Measurements from ENCODE around the gene SMIM35. TPM values are rescaled to one million over a fixed set of nuclear protein-coding genes. Genes with fewer than 3 reads are reported as not detected.

SMIM35 gene
- total RNA-seq, 1 experiment from 2014 or later: not detected

DNA sequence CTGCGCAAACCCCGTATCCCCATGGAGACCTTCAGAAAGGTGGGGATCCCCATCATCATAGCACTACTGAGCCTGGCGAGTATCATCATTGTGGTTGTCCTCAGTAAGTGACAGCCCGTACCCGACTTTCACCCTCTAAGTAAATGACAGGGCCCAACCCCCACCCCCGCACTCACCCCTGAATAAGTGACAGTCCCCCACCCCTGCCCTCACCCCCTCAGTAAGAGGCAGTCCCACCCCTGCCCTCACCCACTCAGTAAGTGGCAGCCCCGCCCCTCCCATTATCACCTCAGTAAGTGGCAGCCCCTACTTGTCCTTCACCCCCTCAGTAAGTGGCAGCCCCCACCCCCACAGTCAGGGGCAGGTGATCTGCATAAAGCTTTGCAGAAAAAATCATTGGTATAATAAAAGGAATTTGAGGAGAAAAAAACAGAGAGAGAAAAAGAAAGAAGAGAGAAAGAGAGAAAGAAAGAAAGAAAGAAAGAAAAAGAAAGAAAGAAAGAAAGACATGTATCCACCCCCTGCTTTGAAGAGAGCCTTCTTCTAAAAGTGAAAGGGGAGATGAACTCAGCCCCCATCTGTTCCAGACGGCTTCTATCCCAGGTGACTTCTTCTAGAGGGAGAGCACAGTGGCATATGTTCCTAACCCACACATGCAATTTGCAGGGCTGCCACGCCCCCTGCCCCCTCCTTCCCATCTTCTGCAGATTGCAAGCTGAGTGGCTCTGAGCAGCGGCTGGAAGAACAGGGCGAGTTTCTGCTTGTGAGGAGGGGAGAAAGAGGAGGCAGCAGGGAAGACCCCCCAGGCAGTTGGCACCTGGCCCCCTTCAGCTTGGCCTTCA lies 12.5 kb upstream of the SMIM35 start:
- no peaks in the 10 kb centered on the region for H3K4me1 ChIP-seq (ENCODE audit: insufficient read depth, low read length)
- H3K4me2 ChIP-seq (ENCODE audit: low read length): no peak overlapping the region
- H2AFZ ChIP-seq (ENCODE audit: low read length): no peak overlapping the region
- no peaks in the 10 kb centered on the region for H4K20me1 ChIP-seq (ENCODE audit: low read length)
- POLR2A ChIA-PET (ENCODE audit: unreplicated experiment): no interaction called here
- CTCF ChIA-PET: no interaction called here
- H3K9ac ChIP-seq (ENCODE audit: low read length): no peak overlapping the region
- H3K27me3 ChIP-seq (ENCODE audit: low read length): peaks cover 87% of the 10 kb centered on the region
- no peaks in the 10 kb centered on the region for H3K79me2 ChIP-seq (ENCODE audit: low read length)
- no peaks in the 10 kb centered on the region for H3K9me3 ChIP-seq (ENCODE audit: low read length)
- H3K4me3 ChIP-seq (ENCODE audit: low read length): no peak overlapping the region
- no peak overlapping the region for H3K27ac ChIP-seq (ENCODE audit: low read length)
- TF ChIP-seq, protein P1, sequence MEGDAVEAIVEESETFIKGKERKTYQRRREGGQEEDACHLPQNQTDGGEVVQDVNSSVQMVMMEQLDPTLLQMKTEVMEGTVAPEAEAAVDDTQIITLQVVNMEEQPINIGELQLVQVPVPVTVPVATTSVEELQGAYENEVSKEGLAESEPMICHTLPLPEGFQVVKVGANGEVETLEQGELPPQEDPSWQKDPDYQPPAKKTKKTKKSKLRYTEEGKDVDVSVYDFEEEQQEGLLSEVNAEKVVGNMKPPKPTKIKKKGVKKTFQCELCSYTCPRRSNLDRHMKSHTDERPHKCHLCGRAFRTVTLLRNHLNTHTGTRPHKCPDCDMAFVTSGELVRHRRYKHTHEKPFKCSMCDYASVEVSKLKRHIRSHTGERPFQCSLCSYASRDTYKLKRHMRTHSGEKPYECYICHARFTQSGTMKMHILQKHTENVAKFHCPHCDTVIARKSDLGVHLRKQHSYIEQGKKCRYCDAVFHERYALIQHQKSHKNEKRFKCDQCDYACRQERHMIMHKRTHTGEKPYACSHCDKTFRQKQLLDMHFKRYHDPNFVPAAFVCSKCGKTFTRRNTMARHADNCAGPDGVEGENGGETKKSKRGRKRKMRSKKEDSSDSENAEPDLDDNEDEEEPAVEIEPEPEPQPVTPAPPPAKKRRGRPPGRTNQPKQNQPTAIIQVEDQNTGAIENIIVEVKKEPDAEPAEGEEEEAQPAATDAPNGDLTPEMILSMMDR (conservative IDR thresholded peaks at IDR 0.05; ENCODE audit: low read depth, low read length): no peak
- TF ChIP-seq EZH2phosphoT487 (IDR thresholded peaks at IDR 0.05; ENCODE audit: borderline replicate concordance, low read length) (no peak), EZH2 (IDR thresholded peaks at IDR 0.05; ENCODE audit: low read length, unreplicated experiment) (no peak)
- H3K9me2 ChIP-seq (replicated peaks; ENCODE audit: low read length): no peaks in the 10 kb centered on the region
- no peaks in the 10 kb centered on the region for H3K36me3 ChIP-seq (ENCODE audit: low read depth, low read length)
- ATAC-seq: no peak
- BruUV-seq (replicated peaks): no TSS peak
- H3F3A ChIP-seq (ENCODE audit: low read length, unreplicated experiment): no peaks in the 10 kb centered on the region
- DNase-seq: no peak
- intact Hi-C loops (cut with micrococcal nuclease): no loop called here

DNA sequence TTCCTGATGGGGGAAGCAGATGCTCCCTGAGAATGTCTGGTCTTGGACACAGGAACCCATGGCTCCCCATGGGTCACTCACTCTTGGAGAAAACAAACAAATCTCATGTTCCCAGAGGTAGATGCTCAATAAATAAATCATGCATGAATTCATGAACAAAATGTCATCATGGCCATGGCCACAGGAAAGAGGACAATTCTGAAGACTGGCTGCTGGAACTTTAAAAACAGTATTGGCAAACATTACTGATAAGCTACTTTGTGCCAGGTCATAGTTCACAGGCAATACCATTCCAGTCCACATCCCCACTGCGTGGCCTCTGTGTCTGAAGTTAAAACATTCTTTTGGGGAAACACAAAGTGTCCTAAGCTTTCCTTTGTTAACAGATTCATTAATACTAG lies 9.2 kb upstream of the SMIM35 start:
- intact Hi-C loops (cut with micrococcal nuclease): no loop called here
- Histone ChIP-seq H2AFZ (ENCODE audit: low read length) (no peak overlapping the region), H3K79me2 (ENCODE audit: low read length) (no peaks in the 10 kb centered on the region), H3K9me3 (ENCODE audit: low read length) (no peaks in the 10 kb centered on the region), H3K36me3 (ENCODE audit: low read depth, low read length) (no peaks in the 10 kb centered on the region), H3K9me2 (replicated peaks; ENCODE audit: low read length) (no peaks in the 10 kb centered on the region), H3K9ac (ENCODE audit: low read length) (no peak overlapping the region), H3K4me1 (ENCODE audit: insufficient read depth, low read length) (no peaks in the 10 kb centered on the region), H4K20me1 (ENCODE audit: low read length) (no peaks in the 10 kb centered on the region), H3K27me3 (ENCODE audit: low read length) (peaks cover 74% of the 10 kb centered on the region), H3K27ac (ENCODE audit: low read length) (no peak overlapping the region), H3K4me2 (ENCODE audit: low read length) (no peak overlapping the region), H3K4me3 (ENCODE audit: low read length) (no peak overlapping the region), H3F3A (ENCODE audit: low read length, unreplicated experiment) (no peaks in the 10 kb centered on the region)
- BruUV-seq (replicated peaks): no TSS peak
- ATAC-seq: no peak
- ChIA-PET CTCF (no interaction called here), POLR2A (ENCODE audit: unreplicated experiment) (no interaction called here)
- TF ChIP-seq, protein P1 (conservative IDR thresholded peaks at IDR 0.05; ENCODE audit: low read depth, low read length): no peak
- TF ChIP-seq EZH2 (IDR thresholded peaks at IDR 0.05; ENCODE audit: low read length, unreplicated experiment): no peak
- TF ChIP-seq EZH2phosphoT487 (IDR thresholded peaks at IDR 0.05; ENCODE audit: borderline replicate concordance, low read length): no peak
- DNase-seq: no peak

DNA sequence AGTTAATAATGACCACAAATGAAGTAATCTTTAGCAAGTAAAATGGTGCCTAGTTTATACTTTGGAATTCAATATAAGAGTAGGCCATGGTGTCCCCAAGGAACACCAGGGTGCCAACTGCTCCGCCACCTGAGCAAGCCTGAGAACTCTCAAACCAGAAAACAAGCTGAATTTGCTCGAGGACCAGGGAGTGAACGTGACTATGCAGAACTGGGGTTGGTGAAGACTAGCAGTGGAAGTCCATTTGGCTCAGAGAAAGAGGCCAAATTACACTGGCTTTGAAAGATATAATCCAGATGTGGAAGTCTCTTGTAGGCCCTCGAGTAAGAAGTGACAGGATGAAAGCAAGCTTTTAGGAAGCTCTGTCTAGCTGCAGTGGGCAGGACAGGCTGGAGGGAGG lies 8.7 kb upstream of the SMIM35 start:
- no peak for TF ChIP-seq EZH2 (IDR thresholded peaks at IDR 0.05; ENCODE audit: low read length, unreplicated experiment)
- TF ChIP-seq, protein P1 (conservative IDR thresholded peaks at IDR 0.05; ENCODE audit: low read depth, low read length): no peak
- no peak for TF ChIP-seq EZH2phosphoT487 (IDR thresholded peaks at IDR 0.05; ENCODE audit: borderline replicate concordance, low read length)

More for the DNA sequence above, 8.7 kb upstream of the SMIM35 start:
- no peak overlapping the region for H3K9ac ChIP-seq (ENCODE audit: low read length)
- ChIA-PET CTCF (no interaction called here), POLR2A (ENCODE audit: unreplicated experiment) (no interaction called here)
- intact Hi-C loops (cut with micrococcal nuclease): no loop called here
- no peaks in the 10 kb centered on the region for H3K9me3 ChIP-seq (ENCODE audit: low read length)
- ATAC-seq (no peak), DNase-seq (no peak)
- BruUV-seq (replicated peaks): no TSS peak
- no peaks in the 10 kb centered on the region for H3K9me2 ChIP-seq (replicated peaks; ENCODE audit: low read length)
- no peaks in the 10 kb centered on the region for H3K79me2 ChIP-seq (ENCODE audit: low read length)
- H3K36me3 ChIP-seq (ENCODE audit: low read depth, low read length): no peaks in the 10 kb centered on the region
- no peak overlapping the region for H2AFZ ChIP-seq (ENCODE audit: low read length)
- H4K20me1 ChIP-seq (ENCODE audit: low read length): no peaks in the 10 kb centered on the region
- no peaks in the 10 kb centered on the region for H3K4me1 ChIP-seq (ENCODE audit: insufficient read depth, low read length)
- H3K4me3 ChIP-seq (ENCODE audit: low read length): no peak overlapping the region
- H3K27me3 ChIP-seq (ENCODE audit: low read length): peaks cover 70% of the 10 kb centered on the region
- no peaks in the 10 kb centered on the region for H3F3A ChIP-seq (ENCODE audit: low read length, unreplicated experiment)
- no peak overlapping the region for H3K27ac ChIP-seq (ENCODE audit: low read length)
- no peak overlapping the region for H3K4me2 ChIP-seq (ENCODE audit: low read length)

Measured in PC-3 (cell line).